ENCODE data around the gene MRPL40.

The MRPL40 gene

DNA sequence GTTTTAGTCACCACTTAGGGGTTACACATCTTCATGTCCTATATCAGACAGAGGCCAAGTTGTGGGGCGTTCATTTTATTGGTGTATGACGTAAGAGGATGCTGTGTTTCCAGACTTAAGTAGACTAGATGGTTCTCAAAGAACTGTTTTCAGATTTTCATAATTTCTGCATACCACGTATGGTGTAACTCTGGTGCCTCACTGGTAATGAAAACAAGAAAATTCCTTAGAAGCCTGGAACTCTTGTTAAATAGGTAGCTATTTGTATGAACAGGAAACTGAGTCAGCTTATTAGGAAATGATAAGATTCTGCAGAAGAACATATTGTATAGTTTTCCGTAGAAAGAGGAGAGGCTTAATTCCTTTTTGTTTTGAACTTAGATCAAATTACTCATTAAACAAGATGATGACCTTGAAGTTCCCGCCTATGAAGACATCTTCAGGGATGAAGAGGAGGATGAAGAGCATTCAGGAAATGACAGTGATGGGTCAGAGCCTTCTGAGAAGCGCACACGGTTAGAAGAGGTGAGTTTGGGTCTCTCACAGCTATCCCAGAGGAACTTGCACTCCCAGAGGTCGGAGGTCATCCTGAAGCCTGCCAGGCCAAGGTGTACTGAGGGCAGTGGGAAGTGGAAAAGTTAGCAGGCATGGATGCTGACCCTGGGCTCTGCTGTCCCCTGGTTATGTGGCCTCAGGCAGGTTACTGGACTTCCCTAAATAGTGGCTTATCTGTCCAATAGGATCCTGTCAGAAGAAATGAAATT lies 51.3 kb downstream of the MRPL40 start:
- Histone ChIP-seq H3K27ac (ENCODE audit: low read depth, low read length, severe bottlenecking) (no peak overlapping the region), H3K9me3 (ENCODE audit: control insufficient read depth, low read length) (no peaks in the 10 kb centered on the region), H3K36me3 (ENCODE audit: control insufficient read depth, insufficient read depth, low read length) (peaks cover 59% of the 10 kb centered on the region), H3K4me1 (ENCODE audit: control insufficient read depth, insufficient read depth, low read length, poor library complexity, severe bottlenecking) (peaks cover 10% of the 10 kb centered on the region), H3K4me3 (ENCODE audit: extremely low read depth, insufficient read depth, low read length, poor library complexity, severe bottlenecking) (no peak overlapping the region)
- 95 to 97% methylated on average over 3 to 7 of the region's 8 CpGs for WGBS, 2 experiments (ENCODE audit: insufficient coverage in 2 of 2)

Measured in mesodermal cell (in vitro differentiated cells).